HG03064 (cell line): ENCODE measurements around the gene CMC1.
"Not testable (repeated sequence)": the region's sequence is repeated elsewhere in the genome, so short reads cannot be mapped to it uniquely, and the experiment has no call there.

Source experiments
- ATAC-seq: cut with Tn5 transposase; IDR thresholded peaks from one replicate; pipeline ENCODE4 v1.9.1; 2021; ENCODE audit warnings: low read depth; ENCODE audit not compliant: unreplicated experiment

CMC1 gene

DNA sequence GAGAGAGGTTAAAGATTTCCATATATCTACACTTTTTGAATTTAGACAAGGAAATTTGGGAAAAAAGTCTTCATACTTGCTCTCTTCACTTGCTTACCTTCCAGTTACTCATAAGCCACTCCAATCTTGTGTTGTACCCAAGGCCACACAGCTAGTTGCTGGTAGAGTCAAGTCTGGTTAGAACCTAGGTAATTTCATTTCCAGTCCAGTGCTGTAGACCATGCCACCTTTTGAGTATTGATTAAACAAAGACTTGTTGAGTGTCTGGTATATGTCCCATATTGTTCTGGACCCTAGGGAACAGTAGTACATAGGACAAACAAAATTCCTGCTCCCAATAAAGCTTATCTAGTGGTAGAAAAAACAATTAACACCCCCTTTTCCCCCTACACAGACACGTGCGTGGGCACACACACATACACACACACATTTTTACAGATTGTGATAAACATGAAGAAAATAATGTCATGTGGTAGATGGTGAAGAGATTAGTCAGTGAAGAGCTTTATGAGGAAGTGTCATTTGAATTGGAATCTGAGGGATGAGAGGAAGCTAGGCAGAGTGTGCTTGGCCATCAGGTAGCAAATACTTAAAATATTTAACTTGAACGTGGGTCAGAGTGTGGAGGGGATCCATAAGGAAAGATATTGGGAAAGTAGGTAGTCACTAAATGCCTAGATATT is 2.1 kb downstream of the CMC1 start:
- no peak for ATAC-seq

DNA sequence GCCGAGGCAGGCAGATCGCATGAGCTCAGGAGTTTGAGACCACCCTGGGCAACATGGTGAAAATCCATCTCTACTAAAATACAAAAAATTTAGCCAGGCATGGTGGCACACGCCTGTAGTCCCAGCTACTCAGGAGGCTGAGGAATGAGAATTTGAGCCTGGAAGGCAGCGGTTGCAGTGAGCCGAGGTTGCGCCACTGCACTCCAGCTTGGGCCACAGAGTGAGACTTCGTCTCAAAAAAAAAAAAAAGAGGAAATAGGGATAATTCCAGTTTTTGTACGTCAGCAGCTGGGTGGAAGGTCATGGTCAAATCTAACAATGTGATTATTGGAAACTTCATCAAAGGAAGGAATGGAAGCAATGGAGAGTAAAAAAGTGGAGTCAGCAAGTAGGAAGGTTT is 3.1 kb downstream of the CMC1 start:
- no peak for ATAC-seq

DNA sequence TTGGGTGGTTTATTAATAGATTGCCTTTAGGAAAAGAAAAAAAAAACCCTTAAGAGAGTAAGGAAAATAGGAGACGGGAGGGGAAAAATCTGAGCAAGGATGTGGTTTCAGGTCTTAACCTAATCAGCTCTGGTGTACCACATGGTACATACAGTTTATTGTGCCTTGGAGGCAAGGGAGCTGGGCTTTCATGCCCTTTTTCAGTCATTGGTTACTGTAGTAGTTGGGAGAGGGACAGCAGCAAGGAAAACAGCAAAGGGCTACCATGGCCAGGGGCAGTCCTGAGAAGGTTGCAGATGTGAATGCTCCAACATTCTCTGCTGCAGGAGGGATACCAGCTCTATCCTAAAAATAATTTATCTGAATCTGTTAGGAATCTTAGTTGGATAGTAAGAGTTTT is 5.9 kb downstream of the CMC1 start:
- no peak for ATAC-seq

DNA sequence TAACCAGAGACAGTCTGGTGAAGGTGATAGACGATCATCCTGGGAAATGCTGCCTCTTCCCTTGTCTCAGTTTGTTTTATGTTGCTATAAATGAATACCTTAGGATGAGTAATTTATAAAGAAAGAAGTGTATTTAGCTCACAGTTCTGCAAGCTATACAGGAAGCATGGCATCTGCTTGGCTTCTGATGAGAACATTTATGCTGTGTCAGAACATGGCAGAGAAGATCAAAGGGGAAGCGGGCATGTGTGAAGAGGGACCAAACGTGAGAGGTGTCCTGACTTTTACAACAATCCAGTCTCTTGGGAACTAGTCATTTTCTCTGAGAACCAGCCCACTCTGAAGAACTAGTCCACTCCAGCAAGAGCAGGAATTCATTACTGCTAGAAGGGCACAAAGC is 9.6 kb downstream of the CMC1 start:
- no peak for ATAC-seq

DNA sequence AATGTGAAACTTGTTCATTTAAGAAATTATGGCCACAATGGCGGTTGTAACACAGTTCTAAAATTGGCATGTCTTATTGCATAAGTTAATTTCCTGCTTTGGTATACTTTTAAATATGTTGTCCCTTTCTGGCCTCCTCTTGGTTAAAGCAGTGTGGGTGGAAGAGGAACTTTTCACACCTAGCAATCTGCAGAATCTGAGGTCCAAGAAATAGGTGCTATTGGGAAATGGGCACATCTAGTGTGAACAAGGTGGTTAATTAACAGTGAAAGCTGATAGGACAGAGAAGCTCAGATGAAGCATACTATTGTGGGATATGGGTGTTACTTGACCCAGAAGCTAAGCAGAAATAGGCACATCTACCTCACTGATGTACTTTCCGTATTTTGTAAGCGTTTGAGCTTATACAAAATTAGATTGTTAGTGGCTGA is 10.6 kb downstream of the CMC1 start:
- ATAC-seq = no peak

DNA sequence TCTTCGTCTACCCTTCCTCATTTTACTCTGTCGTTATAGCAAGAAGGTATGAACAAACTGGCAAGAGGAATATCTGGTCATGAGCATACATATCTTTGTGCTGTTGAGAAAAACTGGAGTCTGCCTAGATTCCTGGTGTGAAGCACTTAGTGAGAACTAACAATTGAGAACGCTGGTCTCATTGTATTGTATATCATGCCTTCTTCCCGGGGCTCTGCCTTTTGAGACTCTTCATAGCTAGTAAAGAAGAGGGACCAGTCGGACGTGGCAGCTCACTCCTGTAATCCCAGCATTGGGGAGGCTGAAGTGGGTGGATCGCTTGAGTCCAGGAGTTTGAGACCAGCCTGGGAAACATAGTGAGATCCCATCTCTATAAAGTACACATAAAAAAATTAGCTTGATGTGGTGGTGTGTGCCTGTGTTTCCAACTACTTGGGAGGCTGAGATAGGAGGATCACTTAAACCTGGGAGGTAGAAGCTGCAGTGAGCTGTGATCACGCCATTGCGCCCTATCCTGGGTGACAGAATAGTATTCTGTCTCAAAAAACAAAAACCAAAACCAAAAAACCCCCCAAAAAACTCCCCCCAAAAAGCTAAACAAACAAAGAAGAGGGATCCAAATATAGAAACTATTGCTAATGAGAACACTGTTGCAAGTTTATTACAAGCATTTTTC is 11.8 kb downstream of the CMC1 start:
- no peak for ATAC-seq

DNA sequence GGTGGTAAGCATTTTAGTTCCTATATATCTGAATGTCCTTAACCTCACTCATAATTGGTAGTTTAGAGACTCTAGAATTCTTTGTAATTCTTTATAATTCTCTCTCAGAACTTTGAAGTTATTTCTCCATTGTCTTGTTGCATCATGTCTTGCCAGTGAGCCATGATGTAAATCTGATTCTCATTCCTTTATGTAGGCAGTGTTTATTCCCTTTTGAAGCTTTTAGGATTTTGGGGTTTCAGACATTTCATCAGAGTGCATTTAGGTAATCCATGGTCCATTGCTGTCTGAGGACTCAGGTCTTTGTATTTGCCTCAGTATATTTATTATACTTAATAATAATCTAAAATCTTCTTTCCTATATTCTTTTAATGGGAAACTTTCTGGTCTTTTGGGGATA is 20.6 kb downstream of the CMC1 start:
- no peak for ATAC-seq

DNA sequence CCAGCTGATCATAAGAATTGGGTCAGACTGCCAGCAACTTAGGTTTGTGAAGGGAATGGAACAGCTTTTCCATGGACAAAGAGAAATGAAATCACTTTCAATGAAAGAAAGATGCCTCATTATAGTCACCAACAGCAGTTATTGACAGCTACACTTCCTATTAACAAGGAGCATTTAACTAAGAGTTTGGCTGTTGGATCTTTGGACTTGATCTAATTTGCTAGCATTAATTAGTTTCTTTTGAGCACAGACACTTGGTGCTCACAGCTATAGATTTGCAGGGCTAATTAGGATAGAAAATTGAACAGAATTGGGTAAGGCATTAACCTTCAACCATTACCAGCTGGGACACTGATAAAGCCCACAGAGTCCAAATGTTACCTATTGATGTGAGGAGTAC is 24.2 kb downstream of the CMC1 start:
- no peak for ATAC-seq

DNA sequence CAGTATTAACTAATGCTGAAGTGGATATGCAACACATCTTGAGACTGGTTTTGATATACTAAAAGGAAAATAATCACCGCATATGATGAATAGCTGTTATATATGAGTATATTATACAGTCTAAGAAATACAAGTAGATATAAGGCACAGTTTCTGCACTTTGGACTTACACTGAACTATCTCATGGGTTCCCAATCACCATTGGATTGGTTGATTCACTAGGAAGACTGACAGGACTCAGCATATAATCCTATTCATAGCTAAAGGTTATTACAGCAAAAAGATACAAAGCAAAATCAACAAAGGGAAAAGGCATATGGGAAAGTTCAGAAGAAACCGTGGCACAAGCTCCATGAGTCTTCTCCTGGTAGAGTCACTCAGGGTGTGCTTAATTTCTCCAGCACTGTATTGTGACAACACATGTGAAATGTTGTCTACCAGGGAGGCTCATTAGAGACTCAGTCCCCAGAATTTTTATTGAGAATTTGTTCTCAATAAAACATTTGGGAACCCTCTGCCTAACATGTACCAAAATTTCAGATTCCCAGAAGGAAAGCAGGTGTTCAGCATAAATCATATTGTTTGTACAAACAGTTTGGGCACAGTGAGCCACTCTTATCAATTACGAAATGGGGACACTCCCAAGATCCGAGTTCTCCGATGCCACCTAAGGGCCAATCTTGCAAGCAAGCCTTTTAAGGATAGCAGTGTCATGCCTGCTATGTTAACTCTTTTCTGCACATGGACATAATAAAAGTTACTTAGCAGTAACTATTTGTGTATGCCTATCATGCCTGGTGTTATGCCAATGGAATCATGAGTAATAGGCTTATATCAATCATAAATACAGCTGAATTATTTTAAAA is 26.8 kb downstream of the CMC1 start:
- ATAC-seq = no peak

DNA sequence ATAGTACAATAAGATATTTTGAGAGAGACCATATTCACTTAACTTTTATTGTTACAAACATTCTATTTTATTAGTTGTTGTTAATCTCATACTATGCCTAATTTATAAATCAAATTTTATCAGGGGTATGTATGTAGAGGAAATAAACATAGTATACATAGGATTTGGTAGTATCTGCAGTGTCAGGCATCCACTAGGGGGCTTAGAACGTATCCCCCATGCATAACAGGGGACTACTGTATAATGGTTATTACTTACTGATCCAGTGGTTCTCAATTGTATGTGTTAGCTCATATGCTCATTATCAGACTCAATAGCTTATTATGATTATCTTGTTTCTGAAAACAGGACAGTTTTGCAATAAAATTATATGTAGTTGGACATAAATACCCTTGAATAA is 27.6 kb downstream of the CMC1 start:
- ATAC-seq = no peak

DNA sequence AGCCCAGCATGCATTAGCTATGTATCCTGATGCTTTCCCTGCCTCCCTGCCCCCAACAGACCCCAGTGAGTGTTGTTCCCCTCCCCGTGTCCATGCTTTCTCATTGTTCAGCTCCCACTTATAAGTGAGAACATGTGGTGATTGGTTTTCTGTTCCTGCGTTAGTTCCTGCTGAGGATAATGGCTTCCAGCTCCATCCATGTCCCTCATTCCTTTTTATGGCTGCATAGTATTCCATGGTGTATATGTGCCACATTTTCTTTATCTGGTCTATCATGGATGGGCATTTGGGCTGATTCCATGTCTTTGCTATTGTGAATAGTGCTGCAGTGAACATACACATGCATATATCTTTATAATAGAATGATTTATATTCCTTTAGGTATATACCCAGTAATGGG is 28.5 kb downstream of the CMC1 start:
- ATAC-seq = not testable (repeated sequence)

DNA sequence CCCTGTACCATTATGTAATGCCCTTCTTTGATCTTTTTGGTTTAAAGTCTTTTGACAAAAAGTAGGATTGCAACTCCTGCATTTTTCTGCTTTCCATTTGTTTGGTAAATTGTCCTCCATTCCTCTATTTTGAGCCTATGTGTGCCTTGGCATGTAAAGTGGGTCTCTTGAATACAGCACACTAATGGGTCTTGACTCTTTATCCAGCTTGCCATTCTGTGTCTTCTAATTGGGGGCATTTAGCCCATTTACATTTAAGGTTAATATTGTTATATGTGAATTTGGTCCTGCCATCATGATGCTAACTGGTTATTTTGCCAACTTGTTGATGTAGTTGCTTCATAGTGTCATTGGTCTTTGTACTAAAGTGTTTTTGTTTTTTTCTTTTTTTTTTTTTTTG is 32.4 kb downstream of the CMC1 start:
- ATAC-seq = no peak

DNA sequence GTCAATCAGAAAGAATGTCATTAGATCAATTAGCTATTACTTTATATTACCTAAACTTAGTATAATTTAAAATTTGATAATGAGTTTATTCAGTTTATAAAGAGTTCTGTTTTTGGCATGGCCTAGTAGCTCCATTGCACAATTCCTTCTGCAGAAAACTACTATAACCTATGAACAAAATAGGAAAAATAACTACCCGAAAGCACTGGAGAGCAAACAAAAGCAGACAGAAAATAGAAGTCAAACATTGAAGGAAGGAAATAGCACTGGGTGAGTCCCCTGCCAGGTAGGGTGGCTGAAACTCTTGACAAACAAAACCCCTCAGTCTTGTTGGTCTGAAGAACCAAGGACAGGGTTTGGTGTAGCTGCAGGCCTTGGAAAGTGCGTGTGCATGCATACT is 37.5 kb downstream of the CMC1 start:
- ATAC-seq = no peak

DNA sequence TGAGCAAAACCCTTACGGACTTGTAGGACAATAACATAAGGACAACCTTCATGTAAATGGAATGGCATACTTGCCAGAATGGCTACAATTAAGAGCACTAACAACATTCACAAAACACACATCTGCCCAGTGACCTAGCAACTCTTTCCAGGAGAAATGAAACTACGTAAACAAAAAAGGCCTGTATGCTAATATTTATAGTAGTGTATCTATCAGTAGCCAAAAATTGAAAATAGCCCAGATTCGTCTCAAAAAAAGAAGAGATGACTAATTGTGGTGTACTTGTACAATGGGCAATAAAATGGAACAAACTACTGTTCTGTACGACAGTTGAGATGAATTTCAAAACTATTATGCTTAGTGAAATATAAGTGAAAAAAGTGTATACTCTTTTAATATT is 38.4 kb downstream of the CMC1 start:
- no peak for ATAC-seq

DNA sequence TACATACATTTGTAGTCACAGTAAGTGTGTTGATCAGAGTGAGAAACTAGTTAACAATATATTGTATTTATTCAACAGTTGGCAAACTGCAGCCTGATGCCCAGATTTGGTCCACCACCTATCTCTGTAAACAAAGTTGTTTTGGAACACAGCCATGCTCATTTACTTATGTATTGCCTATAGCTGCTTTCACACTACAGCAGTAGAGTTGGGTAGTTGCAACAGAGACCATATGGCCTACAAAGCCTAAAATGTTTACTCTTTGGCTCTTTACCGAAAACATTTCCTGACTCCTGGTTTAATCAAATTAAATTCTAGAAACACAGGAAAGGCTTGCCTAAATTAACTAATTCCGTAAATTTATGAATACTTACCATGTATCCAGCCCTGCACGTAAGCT is 39.4 kb downstream of the CMC1 start:
- ATAC-seq = no peak

DNA sequence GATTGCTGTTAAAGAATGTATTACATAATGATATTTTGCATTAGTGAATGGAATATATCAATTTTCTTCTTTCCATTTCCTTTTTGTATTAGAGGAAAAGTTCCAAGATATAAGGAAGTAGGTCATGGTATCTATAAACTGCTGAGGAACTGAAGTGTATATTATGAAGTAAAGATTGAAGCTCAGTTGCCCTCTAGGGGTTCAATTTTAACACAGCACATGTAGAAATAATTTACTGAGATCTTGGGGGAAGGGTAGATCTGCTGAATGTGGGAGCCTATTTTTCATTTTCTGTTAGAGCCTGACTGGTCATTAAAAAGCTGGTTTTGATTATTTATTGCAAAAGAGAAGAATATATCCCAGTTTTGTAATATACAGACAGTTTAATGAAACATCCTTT is 45.2 kb downstream of the CMC1 start:
- ATAC-seq = no peak

DNA sequence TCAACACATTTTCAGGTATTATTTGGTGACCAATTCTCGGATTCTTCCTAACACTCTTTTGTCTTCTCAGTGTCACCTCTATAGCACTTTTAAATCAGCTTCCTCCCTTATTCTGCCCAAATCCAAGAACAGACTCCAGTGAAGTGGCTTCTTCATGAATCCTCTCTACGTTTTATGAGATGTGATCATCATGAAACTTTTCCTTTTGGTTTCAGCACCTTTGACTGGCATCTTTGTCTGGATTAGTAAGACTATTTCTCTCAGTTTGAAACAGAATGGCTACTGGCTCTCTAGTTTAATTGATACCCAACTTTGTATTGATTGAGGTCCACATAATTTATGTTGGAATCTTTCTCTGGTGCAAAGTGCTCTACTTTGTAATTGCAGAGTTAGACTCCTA is 45.6 kb downstream of the CMC1 start:
- no peak for ATAC-seq

DNA sequence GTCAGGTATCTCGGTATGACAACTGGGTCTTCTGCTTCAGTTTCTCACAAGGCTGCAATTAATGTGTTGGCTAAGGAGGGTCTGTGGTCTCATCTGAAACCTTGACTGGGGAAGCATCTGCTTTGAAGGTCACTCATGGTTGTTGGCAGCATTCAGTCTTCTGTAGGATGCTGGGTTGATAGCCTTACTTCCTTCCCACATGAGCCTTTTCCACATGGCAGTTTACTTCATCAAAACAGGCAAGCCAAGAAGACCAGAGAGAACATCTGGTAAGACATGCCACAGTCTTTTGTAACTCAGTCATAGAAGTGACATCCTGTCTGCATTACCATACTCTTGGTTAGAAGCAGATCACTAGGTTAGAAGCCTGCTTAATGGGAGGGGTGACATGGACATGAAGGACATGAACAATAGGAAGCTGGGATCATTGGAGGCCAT is 49.5 kb downstream of the CMC1 start:
- no peak for ATAC-seq

DNA sequence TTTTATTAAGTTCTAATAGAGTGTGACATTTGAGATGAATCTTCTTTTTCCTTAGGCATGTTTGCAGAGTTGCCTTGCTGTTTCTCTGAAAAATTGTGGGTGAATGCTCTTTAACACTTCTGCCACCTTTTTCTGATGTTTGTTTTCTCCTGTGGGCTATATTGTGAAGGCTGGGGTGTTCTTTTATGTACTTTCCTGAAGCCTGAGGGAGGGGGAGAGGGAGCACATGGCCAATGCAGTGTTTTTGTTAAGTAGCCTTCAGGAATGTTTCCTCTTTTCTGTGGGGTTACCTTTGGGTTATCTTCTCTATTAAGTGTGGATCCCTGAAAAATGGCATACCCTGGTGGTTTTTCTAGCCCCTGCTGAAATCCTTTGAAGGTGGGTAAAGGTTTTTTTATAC is 50.2 kb downstream of the CMC1 start:
- ATAC-seq = no peak

DNA sequence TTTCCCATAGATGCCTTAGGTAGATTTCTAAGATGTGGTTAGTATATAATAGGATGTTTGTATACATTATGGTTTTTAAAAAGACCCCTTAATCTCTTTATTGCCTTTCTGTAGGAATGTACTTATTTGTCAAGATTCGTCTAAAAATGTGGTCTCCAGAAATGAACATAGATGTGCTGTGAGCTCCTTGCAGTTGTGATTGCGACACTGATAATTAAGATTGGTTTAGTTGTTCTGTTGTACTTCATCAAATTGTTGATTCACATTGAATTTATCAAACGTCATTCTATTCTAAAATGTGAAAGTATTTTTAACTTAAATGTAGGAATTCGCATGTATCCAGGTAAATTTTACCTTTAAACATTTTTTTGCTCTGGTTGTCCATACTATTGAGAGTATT is 51.2 kb downstream of the CMC1 start:
- no peak for ATAC-seq

DNA sequence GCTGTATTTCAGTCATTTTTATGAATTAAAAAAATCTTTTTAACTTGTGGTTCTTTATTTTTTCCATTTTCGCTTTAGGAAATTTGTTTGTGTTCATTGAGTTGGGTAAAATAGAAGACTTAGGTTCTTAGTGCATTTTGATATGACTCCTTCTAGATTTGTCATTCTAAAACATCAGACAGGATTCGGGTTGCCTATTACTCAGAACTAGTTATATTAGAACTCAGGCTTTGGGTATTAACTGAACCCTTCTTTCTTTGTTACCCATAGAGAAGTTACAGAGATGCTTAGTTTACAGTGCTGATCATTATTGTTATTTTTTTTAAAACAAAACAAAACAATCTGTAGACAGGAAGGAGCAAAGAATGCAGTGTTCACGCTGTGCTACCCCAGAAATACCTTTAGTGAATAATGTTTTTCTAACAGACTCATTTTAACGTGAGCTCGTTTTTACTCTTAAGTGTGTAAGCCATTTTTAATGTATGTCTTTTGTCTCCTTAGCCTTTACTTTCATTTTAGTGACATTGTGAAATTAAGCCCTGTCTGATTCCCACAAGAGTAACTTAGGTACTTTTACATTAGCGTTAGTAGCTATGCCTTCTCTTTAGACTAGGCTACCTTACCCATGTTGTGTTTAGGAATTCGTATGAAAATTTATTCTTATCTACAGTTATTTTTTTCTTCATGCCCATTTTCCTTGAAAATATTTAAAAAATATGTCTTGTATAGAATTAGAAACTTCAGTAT is 53.4 kb downstream of the CMC1 start:
- no peak for ATAC-seq
